CD4-positive, alpha-beta T cell treated with Interleukin-1 beta for 1 hour (primary cell): ENCODE results near the gene PGBD2.
A peak's percentile ranks its signal among the peaks of the same experiment; 100 is the strongest.
"Not testable (repeated sequence)": the region's sequence is repeated elsewhere in the genome, so short reads cannot be mapped to it uniquely, and the experiment has no call there.

Experiments used
- DNase-seq, 2 donors: peaks; one replicate each; pipeline ENCODE4 v3.0.0-alpha.2; 2020 to 2022

PGBD2 gene

GRCh38 chr1:248926401-248927182 is 20.6 kb downstream of the PGBD2 start:
- no peak for DNase-seq

GRCh38 chr1:248927283-248927682 is 21.2 kb downstream of the PGBD2 start:
- not testable (repeated sequence) for DNase-seq

DNA sequence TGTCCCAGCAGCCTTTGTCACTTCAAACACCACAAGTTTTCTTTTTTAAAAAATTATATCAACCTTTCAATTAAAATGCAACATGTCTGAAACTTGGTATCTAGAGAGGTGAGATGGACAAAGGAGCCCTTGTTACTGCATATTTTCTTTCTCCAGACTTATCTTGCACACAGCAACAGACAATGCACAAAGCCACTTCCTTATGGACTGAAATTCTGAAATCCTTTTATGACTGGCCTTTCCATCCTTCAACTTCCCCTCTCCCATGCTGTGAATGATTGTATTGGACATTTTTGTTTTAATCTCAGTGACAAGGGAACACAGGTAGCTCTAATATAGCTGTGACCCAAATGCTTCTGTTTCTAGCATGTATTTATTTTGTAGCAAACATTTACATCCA is 22.1 kb downstream of the PGBD2 start:
- not testable (repeated sequence) for DNase-seq

- not testable (repeated sequence) for DNase-seq
These were observed 24.0 kb downstream of the PGBD2 start for GRCh38 chr1:248930037-248930436.

GRCh38 chr1:248938173-248938809 is 32.3 kb downstream of the PGBD2 start:
- DNase-seq = not testable (repeated sequence)

- DNase-seq = peak; percentile 7 to 37
These were observed 38.3 kb downstream of the PGBD2 start for GRCh38 chr1:248944134-248944999.

DNA sequence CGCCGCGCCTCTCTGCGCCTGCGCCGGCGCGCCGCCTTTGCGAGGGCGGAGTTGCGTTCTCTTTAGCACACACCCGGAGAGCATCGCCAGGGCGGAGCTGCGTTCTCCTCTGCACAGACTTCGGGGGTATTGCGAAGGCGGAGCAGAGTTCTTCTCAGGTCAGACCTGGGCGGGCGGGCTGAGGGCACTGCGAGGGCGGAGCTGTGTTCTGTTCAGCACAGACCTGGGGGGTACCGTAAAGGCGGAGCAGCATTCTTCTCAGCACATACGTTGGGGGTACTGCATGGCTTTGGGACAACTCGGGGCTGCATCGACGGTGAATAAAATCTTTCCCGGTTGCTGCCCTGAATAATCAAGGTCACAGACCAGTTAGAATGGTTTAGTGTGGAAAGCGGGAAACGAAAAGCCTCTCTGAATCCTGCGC is 39.0 kb downstream of the PGBD2 start:
- DNase-seq = peak in 1 of 2 donors; percentile 46

DNA sequence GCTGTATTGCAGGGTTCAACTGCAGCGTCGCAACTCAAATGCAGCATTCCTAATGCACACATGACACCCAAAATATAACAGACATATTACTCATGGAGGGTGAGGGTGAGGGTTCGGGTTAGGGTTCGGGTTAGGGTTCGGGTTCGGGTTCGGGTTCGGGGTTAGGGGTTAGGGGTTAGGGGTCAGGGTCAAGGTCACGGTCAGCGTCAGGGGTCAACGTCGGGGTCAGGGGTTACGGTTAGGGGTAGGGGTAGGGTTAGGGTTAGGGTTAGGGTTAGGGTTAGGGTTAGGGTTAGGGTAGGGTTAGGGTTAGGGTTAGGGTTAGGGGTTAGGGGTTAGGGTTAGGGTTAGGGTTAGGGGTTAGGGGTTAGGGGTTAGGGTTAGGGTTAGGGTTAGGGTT is 39.4 kb downstream of the PGBD2 start:
- DNase-seq = not testable (repeated sequence)

DNA sequence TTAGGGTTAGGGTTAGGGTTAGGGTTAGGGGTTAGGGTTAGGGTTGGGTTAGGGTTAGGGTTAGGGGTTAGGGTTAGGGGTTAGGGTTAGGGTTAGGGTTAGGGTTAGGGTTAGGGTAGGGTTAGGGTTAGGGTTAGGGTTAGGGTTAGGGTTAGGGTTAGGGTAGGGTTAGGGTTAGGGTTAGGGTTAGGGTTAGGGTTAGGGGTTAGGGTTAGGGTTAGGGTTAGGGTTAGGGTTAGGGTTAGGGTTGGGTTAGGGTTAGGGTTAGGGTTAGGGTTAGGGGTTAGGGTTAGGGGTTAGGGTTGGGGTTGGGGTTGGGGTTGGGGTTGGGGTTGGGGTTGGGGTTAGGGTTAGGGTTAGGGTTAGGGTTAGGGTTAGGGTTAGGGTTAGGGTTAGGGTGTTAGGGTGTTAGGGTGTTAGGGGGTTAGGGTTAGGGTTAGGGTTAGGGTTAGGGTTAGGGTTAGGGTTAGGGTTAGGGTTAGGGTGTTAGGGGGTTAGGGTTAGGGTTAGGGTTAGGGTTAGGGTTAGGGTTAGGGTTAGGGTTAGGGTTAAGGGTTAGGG is 39.9 kb downstream of the PGBD2 start:
- DNase-seq = peak in 1 of 2 donors; percentile 25
